ENCODE results near the gene PRKCZ.

Gene PRKCZ

DNA sequence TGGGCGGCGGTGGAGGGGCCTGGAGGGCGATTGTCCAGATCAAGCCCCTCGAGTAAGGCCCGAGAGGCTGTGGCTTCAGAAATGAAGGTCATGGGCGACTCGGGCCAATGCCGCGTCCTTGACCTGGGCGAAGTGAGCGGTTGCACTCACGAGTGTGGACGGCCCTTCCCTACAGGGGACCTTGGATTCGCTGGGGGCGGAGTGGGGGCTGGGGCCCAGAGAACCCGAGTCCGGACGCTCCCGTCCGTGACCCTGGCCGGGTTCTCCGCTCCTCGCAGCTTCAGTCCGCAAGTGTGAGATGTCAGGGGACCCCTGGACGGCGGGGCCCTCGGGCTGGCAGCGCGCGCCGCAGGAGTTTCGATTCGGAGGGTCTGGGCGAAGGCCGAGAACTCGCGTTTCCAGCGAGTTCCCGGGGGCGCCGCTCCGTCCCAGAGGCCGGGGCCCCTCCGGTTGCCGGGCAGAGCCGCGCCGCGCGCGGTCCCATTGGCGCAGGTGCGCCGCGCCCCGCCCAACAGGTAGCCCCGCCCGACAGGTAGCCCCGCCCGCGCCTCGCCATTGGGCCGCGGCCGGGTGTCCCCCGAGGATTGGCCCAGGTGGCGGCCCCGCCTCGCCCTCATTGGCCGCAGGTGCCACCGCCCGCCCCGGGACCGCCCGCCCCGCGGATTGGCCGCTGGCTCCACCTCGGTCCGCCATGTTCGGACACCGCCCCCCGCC, at the start of gene PRKCZ:
Gene PRKCZ (plus strand): TSS at position 694 of the 714 bp plus-strand sequence. CDS start 220 bp downstream, outside the sequence.
- DNase-seq (ENCODE audit: low read depth in 2 of 2): peak; percentile 87 to 92

DNA sequence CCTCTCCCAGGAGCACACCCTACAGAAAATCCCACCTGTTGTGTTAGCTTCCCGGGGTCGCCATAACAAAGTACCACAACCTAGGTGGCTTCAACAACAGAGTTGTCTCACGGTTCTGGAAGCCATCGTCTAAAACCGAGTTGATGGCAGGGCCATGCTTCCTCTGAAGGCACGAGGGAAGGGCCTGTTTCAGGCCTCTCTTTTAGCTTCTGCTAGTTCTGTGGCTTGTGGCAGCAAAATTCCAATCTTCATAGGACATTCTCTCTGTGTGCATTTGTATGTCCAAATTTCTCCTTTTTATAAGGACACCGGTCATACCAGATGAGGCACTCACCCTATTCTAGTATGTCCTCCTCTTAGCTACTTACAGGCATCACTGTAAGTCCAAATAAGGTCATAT, 49.8 kb upstream of the PRKCZ start:
- DNase-seq (ENCODE audit: low read depth in 2 of 2): no peak

DNA sequence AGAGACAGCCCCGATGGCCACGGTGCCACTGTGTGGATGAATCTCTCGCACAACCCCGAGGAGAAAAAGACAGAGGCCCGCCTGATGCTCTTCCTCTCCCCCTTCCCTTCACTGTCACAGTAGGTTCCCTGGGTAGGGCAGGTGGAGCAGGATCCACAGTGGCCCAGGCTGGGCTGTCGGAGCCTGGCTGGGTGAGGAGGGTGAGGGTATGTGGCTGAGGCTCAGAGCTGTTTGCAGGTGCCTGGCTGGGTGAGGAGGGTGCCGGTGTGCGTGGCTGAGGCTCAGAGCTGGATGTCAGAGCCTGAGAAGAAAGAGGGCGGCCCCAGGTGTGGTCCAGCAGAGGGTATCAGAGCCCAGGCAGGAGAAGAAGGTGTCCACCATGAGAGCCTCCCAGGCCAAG, 49.4 kb upstream of the PRKCZ start:
- no peak for DNase-seq (ENCODE audit: low read depth in 2 of 2)

DNA sequence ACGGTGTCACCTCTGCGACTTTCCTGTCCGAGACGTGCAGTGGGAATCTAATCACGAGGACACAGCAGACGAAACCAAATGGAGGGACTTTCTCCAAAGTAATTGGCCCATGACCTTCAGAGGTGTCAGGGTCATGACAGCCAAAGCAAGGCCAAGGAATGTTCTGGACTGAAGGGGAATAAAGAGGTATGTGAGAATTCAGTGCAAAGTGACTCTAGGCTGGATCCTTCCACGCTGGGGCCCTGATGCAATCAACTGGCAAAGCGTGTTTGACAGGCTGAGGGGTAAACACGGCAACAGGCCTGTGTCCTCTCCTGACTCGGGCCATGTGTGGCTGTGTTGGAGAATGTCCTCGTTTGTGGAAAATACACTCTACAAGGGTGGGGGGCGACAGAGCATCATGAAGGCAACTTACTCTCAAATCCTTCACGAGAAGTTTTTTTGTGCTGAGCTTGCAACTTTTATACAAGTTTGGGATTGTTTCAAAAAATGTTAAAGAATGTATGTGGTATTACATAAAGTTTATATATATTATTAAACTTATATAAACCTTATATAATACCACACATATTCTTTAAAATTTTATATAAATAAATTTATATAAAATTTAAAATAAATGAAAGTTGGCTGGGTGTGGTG, 48.3 kb upstream of the PRKCZ start:
- DNase-seq (ENCODE audit: low read depth in 2 of 2): no peak

DNA sequence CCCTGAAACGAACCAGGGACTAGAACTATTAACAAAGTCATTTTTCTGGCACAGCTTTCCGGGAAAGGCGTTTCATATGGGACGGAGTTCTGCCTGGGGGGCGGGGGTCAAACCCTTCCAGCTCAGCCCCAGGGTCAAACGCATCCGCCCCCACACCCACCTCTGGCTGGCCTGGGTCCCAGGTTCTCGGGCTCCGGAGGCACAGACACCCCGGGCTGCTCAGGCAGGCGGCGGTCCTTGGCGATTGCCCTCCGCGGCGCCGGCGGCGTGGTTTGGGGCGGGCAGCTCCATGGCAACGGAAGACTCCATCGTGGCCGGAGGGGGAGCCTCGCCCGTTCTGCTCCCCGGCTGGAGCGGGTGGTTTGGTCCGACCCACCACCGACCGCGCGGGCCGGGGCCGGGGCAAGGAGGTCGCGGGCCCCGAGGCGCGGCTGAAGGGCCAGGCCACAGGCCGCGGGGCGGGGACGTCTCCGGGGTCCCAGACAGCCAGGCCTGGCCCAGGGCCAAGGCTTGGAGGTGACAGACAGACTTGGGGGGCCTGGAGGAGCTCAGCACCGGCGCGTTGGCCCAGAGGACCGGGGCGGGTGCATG, 46.6 kb upstream of the PRKCZ start, which contains the start of gene CFAP74:
Gene CFAP74 (minus strand): TSS at position 246 of the 591 bp plus-strand sequence. CDS start 12,830 bp downstream, outside the sequence.
- DNase-seq (ENCODE audit: low read depth in 2 of 2): no peak

DNA sequence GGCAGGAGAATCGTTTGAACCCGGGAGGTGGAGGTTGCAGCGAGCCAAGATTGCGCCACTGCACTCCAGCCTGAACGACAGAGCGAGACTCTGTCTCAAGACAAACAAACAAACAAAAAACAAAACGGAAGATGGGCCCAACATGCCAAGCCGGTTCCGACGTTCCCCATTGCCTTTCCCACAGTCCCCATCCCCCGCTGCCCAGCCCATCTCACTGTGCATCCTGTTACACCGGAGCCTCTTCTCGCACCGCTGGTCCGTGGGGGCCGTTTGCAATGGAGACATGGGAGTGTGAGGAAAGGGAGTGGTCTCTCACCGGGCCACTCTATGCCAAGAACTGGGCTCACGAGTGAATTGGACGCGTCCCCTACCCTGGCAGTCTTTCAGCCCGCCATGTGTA, 45.4 kb upstream of the PRKCZ start:
- DNase-seq (ENCODE audit: low read depth in 2 of 2): no peak

DNA sequence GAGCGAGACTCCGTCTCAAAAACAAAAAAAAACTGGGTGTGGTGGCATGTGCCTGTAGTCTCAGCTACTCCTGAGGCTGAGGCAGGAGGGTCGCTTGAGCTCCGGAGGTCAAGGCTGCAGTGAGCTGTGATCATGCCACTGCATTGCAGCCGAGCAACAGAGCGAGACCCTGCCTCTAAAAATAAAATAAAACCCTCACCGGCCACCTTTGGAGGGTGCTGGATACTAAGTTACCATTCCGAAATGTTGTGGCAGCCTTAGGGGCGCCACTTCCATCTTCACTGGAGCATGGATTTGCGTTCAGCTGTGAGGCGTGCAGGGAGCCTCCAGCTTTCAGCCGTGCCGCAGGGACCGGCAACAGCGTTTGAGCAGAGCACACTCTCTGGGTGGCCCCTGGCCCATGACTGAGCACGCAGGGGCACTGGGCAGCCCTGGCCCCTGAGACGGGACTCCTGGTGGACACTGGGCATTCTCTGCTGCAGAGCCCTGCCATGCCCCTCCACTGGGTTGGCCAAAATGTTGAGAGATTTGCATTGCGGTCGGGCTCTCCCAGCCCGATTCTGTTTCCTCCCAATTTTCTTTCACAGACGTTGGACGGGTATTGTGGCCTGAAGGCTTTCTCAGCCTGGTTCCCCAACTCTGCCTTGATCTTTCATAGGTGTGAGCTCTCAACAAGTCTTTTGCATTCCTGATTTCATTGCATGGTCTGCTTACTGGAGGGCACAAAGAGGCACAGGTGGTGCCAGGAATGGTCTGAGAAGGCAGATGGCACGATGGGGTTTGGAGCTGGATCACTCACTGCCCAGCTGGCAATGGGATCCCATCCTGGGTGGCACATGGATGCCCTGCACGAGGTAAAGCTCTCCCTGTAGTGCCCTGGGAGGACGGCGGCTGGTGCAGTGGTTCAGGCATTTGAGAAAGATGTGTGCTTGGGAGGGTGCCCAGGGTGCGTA, 40.8 kb upstream of the PRKCZ start:
- no peak for DNase-seq (ENCODE audit: low read depth in 2 of 2)

DNA sequence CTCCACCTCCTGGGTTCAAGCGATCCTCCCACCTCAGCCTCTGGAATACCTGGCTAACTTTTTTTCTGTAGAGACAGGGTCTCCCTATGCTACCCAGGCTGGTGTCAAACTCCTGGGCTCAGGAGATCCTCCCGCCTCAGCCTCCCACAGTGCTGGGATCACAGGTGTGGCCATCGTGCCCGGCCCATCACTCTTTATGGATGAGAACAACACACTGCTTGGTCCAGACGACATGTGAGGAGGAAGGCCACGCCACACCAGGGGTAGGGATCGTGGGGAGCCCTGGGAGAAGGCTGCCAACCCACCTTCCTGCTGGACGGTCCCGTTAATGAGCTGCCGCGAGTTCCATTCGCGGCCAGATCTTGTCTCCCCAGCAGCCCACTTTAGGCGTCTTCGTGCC, 36.0 kb upstream of the PRKCZ start:
- no peak for DNase-seq (ENCODE audit: low read depth in 2 of 2)

DNA sequence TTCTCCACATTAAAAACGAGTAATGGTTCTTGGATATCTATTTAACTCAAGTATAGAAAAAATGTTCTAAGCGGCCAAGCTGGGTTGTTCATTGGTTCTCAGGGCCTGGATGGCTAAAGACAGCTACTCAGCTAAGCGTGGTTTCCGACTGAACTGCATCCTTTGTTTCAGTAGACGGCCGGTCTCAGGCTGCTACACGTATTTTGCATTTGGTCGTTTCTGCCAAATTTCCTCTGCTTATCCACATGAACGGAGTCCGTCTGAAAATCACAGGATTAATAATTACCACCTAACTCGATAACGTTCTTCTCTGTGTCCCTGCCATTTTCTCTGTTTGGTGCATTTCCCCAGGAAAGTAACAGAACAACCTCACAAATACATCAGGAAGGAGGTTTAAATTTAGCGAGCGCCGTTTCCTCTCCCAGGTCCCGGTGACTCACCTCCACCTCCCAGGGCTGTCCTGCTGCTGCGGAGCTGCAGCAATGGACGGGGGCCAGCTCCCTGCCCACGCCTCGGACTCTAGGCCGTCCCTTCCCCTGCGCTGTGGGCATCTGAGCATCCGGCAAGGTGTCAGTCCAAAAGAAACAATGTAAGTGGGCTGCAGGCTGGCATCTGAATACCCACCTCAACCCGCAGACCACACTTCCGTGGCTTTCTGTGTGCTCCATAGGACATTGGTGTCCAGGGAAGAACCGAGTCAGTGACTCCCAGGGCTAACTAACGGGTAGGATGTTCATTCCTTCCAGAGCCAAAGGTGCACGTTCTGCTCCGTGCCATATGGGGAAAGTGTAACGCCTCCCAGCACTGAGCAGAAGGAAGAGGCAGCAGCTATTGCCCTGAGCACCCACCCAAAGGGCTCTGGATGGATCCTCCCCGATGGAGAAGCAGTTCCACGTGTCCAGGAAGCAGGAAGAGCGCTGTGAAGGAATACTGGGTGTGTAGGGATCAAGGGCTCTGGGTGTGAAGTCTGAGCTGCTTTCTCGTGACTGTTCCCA, 35.2 kb upstream of the PRKCZ start:
- no peak for DNase-seq (ENCODE audit: low read depth in 2 of 2)

DNA sequence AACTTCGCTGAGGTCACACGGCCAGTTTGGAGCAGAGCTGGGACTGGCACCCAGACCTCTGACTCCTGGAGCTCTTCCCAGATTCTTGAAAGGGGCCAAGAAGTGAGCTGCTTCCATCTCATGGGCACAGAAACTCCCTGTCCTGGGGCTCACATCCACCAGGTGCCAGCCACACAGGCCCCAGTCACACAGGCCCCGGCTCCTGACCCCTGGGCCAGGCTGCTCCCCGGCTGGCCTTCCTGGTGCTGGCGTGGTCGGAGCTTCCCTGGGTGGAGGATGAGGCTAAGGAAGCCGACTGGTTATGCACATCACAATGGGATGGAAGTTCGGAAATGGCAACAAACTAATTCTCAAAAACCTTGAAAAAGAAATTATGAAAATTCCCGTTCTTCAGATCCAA, 34.1 kb upstream of the PRKCZ start:
- DNase-seq (ENCODE audit: low read depth in 2 of 2): no peak

DNA sequence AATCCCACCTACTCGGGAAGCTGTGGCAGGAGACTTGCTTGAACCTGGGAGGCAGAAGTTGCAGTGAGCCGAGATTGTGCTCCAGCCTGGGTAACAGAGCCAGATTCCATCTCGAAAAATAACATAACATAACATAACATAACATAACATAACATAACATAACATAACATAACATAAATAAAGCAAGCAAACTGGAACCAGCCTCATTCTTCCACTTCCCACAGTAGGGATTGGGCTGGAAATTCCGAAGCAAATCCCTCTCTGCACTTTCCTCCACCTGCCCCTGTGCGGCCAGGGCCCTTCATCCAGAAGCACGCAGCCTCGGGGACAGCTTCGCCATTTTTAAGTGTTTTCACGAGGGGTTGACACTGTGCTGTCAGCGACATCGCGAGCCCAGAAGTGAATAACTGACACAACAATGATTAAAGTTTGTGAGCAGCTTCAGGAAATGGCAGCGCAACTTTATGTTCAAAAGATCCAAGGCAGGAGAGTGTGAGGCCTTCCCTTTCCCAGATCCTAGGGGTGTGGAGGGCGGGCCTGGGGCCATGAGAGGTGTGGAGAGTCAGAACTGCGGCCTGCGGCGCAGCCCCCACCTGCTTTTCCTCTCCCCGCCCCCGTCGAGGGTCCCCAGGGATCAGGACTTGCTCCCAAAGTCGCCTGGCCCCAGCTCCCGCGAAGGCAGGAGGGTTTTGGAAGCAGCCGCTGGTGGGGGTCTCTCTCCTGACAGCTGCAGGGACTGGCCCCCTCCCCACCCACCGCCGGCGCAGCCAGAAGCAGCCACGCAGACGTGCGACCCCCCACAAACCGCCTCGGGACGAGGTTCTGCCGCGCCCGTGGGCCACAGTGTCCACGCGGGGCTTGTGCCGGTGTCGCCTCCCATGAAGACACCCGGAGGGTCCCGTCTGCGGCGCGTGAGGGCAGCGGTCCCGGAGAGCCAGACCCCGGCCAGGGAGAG, 31.7 kb upstream of the PRKCZ start:
- DNase-seq (ENCODE audit: low read depth in 2 of 2): no peak

DNA sequence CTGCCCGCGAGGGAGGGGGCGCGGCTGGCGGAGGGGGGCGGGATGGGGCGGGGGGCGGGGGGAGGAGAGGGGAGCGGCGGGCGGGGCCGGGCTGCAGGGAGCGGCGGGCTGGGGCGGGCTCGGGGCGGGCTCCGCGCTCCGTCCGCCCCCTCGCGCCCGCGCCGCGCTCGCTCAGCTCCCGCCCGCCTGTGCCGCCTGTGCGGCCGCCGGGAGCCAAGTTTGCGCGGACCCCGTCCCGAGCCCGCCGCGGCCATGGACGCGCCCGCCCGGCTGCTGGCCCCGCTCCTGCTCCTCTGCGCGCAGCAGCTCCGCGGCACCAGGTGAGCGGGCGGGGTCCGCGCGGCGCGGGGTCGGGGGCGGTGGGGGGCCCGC, 31.1 kb upstream of the PRKCZ start, which contains the start of gene GABRD:
Gene GABRD (plus strand): TSS at position 174 of the 372 bp plus-strand sequence. CDS start 79 bp downstream, at position 253.
- no peak for DNase-seq (ENCODE audit: low read depth in 2 of 2)

DNA sequence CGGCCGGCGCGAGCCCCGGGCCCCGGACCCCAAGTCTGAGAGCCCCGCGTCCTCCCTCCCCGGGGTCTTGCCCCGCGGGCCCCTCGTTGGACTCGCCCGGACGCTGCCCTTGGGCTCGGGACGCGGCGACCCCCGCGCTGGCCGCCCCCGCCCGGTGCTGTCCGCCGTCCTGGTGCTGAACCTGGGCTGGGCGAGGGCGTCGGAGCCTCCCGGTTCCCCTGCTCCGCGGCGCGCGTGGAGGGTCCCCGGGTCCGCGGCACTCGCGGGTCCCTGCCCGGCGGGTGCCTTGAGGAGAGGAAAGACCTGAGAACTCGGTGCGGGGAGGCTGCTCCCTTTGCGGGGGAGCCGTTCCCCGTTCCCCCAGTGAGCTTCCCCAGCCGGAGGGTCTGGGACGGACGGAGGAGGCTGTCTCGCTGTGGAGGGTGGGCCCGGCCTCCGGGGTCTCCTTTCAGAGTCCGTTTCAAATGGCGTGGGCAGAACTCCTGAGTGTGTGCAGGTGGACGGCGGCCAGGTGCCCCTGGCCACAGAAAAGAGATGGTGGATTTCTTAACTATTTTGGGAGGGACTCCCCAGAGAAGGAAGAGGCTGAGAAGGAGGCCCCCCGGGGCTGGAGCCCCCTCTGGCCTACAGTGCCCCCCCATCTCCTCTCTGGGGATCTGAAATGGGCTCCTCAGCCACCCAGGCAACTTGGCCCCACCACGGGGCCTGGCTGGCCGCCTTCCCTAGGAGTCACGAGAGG, 30.5 kb upstream of the PRKCZ start:
- DNase-seq (ENCODE audit: low read depth in 2 of 2): no peak

DNA sequence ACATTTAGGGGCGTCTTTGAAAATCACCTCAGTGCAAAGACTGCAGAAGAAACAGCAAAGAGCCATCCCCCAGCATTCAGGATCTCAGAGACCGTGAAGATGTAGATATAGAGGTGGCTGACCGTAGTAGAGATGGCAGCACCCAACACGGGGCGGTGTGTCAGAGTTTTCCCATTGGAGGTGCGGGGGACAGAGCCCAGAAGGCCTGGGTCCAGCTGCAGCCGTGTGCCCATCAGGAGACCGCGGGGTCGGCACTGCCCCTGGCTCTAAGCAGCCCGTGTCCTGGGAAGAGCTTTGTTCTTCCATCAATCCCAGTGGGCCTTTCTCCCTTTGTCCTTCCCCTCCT, 29.9 kb upstream of the PRKCZ start:
- DNase-seq (ENCODE audit: low read depth in 2 of 2): no peak

DNA sequence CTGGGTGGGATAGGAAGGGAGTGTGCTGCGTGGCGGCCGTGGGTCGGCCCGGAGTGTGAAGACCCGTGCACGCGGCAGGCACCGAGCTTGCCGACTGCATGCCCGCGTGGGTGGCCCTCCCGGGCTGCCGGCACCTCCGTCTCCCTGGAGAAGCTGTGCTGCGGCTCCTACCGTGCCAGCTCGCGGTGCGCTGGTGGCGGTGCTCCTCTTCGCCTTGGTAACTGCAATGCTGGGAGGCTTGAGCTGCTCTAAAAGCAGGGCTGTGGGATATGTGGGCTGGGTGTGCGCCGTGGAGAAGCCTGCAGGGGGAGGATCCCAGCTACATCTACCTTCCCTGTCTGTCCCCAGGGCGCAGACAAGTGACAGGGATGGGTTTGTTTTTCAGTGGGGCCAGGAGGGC, 28.7 kb upstream of the PRKCZ start:
- no peak for DNase-seq (ENCODE audit: low read depth in 2 of 2)

DNA sequence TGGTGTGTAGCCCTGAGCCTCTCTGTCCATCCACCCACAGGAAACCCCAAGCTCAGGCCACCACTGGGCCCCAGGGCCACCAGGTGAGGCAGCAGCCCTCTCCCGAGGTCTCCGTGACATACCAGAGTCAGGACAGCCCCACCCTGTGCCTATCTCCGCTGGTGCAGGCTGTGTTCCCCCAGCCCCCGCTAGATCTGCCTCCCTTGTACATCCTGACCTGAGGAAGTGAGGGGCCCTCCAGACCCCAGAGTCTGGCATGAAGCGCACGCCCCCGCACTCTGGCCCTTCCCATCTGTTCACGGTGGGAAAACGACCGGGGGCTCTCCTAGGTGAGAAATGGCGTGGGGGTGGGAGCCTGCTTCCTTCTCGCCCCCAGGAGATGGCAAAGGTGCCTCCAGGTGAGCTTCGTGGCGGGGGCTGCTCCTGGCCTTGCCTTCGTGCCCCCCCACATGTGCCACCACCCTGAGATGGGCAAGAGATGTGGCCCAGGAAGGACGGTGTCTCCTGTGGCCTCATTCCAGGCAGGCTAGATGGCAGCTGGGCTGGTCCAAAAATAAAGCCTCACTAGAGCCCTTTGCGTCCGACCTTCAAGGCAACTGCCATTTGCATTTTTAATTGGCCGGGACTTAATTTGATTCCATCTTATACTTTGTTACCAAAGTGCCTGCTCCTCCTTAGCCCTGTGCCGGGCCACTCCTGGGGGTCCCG, 28.0 kb upstream of the PRKCZ start:
- no peak for DNase-seq (ENCODE audit: low read depth in 2 of 2)

DNA sequence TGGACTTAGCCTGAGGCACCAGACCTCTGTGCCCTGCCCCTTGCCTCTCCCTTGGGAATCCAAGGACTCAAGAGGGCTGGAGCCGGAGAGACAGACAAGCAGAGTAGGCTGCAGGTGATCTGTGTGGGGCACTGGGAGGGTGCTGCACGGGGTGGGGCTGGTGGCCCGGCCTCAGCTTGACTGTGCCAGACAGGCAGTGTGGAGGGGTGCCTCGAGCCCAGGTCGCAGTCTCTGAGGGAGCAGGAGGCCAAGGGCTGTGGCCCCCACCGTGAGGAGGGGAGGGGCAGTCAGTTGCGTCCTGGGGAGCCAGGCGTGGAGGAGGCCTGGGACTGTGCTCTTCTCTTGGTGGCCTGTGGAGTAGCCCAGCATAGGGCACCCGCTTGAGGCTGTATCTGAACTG, 27.0 kb upstream of the PRKCZ start:
- DNase-seq (ENCODE audit: low read depth in 2 of 2): no peak

DNA sequence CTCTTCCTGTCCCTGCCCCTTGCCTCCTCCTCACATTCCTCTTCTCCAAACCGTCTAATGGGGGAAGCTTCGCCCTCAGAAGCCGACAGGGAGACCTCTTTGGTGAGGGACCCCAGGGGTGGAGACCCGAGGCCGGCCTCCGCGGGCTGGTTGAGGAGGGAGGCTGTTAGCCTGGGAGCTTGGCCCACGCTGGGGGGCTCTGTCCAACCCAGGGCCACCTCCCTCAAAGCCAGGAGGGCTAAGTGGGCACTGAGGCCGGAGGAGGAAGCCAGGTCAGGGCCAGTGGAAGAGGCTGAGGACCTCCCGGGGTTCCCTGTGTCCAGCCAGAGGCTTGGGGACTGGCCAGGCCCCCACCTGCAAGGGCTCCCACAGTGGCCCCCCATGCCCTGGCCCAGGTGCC, 25.8 kb upstream of the PRKCZ start:
- no peak for DNase-seq (ENCODE audit: low read depth in 2 of 2)

Measured in activated CD8-positive, alpha-beta memory T cell treated with anti-CD3 and anti-CD28 coated beads for 4 hours (primary cell).